ENCODE data around the gene BAX.
"Not testable (repeated sequence)": the region's sequence is repeated elsewhere in the genome, so short reads cannot be mapped to it uniquely, and the experiment has no call there.

Gene BAX

DNA sequence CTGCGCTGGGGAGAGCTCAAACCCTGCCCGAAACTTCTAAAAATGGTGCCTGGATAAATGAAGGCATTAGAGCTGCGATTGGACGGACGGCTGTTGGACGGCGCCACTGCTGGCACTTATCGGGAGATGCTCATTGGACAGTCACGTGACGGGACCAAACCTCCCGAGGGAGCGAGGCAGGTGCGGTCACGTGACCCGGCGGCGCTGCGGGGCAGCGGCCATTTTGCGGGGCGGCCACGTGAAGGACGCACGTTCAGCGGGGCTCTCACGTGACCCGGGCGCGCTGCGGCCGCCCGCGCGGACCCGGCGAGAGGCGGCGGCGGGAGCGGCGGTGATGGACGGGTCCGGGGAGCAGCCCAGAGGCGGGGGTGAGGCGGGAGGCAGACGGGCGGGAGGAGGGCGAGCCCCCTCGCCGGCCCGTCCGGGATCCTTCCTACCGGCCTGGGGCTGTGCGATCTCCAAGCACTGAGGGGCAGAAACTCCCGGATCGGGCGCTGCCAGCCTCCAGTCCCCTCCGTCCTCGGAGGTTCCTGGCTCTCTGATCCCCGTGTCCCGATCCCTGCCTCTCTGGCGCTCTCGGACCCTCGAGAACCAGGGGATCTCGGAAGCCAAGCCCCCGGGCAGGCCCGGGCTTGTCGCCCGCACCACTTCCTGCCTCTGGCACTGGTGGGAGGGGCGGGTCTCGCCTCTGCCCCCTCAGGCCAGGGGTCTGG, at the start of gene BAX:
TSS of gene BAX (plus strand) at position 281 of the 713 bp plus-strand sequence. CDS start at position 335, 54 bp downstream.
- peak; percentile 94 for DNase-seq (ENCODE audit: low read depth, low spot score)

DNA sequence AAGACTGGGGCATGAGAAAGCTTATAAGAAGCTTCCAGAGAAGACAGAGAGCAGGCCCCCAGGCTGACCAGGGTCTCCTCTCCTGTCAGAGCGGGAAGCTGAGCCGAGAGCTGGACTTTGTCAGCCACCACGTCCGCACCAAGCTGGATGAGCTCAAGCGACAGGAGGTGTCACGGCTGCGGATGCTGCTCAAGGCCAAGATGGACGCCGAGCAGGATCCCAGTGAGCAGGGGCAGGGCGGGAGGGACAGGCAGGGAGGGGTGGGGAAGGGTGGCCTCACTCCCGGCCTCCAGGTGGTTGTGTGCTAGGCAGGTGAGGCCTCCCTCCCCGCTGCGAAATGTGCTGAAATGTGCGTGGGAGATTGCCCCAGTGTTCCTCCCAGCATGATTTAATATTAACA, 49.0 kb upstream of the BAX start:
- no peak for DNase-seq (ENCODE audit: low read depth, low spot score)

DNA sequence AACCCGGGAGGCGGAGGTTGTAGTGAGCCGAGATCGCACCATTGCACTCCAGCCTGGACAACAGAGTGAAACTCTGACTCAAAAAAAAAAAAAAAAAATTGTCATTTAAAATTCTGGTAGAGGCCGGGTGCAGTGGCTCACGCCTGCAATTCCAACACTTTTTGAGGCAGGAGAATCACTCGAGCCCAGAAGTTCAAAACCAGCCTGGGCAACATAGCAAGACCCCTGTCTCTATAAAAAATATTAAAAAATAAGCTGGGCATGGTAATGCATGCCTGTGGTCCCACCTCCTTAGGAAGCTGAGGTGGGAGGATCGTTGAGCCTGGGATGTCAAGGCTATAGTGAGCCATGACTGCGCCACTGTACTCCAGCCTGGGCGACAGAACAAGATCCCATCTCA, 48.4 kb upstream of the BAX start:
- DNase-seq (ENCODE audit: low read depth, low spot score), result no peak

DNA sequence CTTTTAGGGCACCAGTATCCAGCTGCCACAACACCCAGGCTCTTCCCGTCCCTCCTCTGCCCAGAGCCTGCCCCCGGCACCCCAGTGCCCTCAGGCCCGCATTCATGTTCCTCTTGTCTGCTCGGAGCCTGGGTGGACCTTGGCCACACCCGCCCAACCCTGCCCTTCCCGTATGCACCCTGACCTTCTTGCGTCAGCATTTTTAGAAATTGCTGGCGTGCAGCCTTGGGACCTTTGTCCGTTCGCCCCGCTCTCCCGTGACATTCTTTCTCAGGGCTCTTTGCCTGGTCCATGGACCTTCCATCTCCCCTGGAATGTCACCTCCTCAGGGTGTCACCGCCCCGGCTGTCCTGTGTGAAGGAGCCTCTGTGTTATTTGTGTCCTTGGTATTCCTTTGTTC, 47.0 kb upstream of the BAX start:
- DNase-seq (ENCODE audit: low read depth, low spot score), result no peak

DNA sequence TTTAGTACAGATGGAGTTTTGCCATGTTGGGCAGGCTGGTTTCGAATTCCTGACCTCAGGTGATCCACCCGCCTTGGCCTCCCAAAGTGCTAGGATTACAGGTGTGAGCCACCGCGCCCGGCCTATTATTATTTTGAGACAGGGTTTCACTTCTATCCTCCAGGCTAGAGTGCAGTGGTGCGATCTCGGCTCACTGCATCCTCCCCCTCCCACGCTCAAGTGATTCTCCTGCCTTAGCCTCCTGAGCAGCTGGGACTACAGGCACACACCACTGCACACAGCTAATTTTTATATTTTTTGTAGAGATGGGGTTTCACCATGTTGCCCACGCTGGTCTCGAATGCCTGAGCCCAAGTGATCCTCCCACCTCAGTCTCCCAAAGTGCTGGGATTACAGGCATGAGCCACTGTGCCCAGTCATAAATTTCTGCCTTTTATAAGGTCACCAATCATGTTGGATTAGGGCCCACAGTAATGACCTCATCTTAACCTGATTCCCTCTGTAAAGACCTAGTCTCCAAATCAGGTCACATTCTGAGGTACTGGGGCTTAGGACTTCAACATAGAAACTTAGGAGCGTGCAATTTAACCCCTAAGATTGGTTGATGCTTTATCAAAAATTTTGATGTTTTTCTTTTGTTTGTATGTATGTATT, 45.1 kb upstream of the BAX start:
- DNase-seq (ENCODE audit: low read depth, low spot score), result not testable (repeated sequence)

DNA sequence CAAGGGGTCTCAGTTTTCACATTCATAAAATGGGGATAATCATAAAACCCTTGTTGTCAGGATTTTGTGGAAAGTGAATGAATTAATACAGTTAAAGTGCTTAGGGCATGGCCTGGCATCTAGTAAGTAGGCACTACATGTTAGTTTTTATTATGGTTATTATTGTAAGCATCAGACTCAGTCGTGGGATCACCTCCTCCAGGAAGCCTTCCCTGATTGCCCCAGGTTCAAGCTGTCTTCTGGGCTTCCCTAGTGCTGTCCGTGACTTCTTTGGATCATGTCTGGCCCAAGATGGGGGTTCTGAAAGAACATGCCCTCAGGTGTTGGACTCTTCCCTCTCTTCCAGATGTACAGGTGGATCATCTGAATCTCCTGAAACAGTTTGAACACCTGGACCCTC, 43.9 kb upstream of the BAX start:
- DNase-seq (ENCODE audit: low read depth, low spot score), result no peak

DNA sequence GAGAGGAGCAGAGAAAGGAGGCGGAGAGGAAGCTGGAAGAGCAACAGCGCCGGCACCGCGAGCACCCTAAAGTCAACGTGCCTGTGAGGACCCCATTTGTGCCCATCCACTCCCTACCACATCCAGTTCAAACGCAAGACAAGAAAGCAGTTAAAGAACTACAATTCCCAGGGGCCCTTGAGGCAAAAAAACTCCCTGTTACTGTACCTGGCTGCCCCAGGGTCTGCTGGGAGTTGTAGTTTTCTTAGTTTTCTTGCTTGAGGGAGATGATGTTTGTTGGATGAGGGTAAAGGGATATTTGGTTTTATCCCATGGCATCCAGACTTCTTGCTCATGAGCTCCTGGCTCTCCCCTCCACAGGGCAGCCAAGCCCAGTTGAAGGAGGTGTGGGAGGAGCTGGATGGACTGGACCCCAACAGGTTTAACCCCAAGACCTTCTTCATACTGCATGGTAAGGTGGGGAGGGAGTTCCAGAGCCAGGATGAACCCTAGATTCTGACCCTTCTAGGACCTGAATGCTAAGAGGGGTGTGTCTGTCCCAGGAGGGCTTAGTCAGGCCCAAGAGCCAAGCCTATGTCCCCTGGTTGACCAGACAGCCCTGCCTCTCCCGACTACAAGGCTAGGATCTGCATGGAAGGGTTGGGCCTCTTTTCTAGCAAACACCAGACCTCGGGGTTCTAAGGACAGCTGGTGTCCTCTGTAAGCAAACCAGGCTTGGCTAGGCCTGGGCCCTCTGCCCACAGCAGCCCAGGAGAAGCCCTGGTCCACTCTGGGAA, 41.4 kb upstream of the BAX start:
- no peak for DNase-seq (ENCODE audit: low read depth, low spot score)

DNA sequence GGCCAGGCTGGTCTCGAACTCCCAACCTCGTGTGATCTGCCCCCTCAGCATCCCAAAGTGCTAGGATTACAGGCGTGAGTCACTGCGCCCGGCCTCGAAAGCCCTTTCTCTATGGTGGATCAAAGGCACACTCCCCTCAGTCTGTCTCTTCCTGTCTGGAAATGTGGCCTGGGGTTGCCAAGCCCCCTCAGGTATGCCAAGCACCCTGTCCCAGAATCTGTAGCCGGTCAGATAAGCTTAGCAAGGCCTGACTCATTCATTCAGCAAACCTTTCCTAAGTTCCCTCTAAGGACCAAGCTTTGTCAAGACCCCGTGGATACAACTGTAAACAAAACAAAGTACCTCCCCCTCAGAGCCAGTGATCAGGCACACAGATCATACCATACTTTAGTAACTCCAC, 40.5 kb upstream of the BAX start:
- no peak for DNase-seq (ENCODE audit: low read depth, low spot score)

DNA sequence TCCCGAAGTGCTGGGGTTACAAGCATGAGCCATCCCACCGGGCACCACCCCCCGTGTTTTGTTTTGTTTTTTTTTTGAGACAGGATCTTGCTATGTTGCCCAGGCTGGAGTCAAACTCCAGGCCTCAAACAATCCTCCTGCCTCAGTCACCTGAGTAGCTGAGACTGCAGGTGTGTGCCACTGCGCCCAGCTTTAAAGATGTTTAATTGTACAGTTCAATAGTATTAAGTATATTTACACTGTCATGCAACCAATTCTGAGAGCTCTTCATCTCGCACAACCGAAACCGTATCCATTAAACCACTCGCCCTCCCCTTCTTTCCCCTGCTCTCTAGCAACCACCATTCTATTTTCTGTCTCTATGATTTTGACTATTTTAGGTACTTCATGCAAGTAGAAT, 38.9 kb upstream of the BAX start:
- no peak for DNase-seq (ENCODE audit: low read depth, low spot score)

DNA sequence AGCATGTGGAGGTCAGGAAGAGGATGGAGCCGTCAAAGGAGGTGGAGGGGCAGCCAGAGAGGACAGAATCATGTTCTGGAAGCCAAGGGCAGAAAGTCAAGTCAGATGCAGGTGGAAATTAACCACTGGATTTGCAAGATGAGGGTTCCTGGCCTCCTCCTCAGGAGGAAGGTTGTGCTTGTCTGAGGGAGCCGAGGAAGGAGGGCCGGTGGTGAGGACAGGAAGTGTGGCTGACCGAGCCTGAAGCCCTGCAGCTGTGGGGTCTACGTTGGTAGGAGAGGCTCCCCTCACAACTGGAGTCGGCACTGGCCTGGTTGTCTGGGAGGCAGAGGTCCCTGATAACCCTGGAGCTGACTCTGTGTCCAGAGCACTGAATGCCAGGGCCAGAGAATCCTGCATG, 36.6 kb upstream of the BAX start:
- no peak for DNase-seq (ENCODE audit: low read depth, low spot score)

DNA sequence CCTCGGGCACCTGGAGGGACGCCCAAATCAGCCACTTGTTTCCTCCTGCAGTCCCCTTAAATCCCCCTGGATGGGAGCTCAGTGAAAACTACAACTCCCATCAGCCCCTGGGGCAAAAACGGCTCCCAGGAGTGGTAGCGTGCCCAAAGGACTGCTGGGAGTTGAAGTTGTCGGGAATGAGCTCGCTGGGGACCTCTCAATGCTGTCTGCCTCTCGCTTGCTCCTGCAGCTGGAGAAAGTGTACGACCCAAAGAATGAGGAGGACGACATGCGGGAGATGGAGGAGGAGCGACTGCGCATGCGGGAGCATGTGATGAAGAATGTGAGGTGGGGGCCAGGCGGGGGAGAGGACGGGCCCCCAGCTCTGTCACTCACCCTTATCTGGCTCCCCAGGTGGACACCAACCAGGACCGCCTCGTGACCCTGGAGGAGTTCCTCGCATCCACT, 35.9 kb upstream of the BAX start:
- DNase-seq (ENCODE audit: low read depth, low spot score), result no peak

DNA sequence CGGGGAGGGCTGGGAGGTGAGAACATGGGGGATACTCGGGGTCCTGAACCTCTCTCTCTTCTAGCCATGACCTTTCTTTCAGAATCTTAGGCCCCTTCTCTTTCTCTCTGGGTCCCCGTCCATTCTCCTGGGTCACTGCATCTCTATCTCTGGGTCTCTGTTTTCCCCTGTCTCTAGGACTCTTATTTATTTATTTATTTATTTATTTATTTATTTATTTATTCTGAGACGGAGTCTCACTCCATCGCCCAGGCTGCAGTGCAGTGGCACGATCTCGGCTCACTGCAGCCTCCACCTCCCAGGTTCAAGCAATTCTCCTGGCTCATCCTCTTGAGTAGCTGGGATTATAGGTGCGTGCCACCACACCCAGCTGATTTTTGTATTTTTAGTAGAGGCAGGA, 35.4 kb upstream of the BAX start:
- DNase-seq (ENCODE audit: low read depth, low spot score), result not testable (repeated sequence)

DNA sequence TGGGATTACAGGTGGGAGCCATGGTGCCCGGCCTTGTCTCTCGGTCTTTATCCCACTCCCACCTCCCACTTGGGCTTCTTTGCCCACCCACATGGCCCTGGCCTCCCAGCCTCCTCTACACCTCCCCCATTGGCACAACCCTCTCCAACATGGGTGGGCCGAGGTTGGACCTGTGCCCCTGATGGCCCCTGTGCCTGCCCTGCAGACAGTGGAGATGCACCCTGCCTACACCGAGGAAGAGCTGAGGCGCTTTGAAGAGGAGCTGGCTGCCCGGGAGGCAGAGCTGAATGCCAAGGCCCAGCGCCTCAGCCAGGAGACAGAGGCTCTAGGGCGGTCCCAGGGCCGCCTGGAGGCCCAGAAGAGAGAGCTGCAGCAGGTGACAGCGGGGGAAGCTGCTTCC, 33.7 kb upstream of the BAX start:
- DNase-seq (ENCODE audit: low read depth, low spot score), result no peak

DNA sequence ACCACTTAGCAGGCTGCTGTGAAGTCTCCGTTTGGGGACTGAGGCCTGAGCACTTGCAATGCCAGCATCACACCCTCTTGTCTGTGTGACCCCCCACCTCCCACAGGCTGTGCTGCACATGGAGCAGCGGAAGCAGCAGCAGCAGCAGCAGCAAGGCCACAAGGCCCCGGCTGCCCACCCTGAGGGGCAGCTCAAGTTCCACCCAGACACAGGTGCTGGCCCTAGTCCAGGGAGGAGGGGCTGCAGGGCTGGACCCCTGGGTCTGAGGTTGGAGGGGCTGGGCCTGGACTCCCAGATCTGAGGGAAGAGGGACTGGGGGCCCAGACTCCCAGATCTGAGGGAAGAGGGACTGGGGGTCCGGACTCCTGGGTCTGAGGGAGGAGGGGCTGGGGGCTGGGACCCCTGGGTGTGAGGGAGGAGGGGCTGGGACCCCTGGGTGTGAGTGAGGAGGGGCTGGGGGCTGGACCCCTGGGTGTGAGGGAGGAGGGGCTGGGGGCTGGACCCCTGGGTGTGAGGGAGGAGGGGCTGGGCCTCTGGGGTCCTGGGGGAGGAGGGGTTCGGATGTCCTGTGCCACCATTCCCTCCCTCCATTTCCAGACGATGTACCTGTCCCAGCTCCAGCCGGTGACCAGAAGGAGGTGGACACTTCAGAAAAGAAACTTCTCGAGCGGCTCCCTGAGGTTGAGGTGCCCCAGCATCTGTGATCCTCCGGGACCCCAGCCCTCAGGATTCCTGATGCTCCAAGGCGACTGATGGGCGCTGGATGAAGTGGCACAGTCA, 32.8 kb upstream of the BAX start:
- no peak for DNase-seq (ENCODE audit: low read depth, low spot score)

DNA sequence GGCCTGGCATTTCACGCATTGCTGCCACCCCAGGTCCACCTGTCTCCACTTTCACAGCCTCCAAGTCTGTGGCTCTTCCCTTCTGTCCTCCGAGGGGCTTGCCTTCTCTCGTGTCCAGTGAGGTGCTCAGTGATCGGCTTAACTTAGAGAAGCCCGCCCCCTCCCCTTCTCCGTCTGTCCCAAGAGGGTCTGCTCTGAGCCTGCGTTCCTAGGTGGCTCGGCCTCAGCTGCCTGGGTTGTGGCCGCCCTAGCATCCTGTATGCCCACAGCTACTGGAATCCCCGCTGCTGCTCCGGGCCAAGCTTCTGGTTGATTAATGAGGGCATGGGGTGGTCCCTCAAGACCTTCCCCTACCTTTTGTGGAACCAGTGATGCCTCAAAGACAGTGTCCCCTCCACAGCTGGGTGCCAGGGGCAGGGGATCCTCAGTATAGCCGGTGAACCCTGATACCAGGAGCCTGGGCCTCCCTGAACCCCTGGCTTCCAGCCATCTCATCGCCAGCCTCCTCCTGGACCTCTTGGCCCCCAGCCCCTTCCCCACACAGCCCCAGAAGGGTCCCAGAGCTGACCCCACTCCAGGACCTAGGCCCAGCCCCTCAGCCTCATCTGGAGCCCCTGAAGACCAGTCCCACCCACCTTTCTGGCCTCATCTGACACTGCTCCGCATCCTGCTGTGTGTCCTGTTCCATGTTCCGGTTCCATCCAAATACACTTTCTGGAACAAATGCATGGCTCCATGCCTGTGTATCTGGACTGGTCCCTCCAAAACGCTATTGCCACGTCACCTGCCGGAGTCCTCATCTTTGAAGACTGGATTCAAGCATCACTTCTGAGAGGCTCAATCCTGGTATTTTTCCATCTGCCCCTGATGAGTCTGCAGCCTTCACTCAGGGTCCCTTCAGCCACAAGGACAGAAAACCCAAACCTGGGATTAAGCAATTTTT, 31.9 kb upstream of the BAX start:
- DNase-seq (ENCODE audit: low read depth, low spot score), result no peak

DNA sequence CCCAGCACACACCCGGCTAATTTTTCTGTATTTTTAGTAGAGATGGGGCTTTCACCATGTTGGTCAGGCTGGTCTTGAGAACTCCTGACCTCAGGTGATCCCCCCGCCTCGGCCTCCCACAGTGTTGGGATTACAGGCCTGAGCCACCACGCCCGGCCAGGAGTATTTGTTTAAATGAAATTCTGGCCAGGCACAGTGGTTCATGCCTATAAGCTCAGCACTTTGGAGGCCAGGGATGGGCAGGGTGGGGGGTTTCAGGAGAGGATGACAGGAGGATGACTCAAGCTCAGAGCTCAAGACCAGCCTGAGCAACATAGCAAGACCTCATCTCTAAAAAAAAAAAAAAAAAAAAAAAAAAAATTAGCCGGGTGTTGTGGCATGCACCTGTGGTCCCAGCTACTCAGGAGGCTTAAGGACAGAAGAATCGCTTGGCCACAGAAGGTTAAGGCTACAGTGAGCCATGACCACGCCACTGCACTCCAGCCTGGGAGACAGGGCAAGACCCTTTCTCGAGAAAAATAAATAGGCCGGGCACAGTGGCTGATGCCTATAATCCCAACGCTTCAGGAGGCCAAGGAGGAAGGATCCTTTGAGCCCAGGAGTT, 29.3 kb upstream of the BAX start:
- DNase-seq (ENCODE audit: low read depth, low spot score), result no peak

DNA sequence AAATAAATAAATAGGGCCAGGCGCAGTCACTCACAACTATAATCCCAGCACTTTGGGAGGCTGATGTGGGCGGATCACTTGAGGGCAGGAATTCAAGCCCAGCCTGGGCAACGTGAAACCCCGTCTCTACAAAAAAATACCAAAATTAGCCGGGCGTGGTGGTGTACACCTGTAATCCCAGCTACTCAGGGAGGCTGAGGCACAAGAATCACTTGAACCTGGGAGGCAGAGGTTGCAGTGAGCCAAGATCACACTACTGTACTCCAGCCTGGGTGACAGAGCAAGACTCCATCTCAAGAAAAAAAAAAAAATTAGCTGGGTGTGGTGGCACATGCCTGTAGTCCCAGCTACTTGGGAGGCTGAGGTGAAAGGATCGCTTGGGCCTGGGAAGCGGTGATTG, 28.8 kb upstream of the BAX start:
- DNase-seq (ENCODE audit: low read depth, low spot score), result not testable (repeated sequence)

DNA sequence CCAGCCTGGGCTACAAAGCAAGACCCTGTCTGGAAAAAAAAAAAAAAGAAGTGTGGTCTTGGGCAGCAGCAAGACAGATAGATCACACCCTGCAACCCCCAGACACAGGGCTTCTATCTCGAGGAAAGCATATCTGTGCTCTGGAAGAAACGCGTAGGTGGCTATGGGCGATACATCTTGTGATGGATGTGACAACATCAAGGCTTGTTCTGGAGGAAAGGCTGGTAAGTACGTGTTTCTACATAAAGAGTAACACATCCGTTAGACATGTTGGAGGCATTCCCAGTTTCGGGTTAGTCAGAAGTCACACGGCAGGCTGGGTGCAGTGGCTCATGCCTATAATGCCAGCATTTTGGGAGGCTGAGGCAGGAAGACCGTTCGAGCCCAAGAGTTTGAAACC, 27.8 kb upstream of the BAX start:
- no peak for DNase-seq (ENCODE audit: low read depth, low spot score)

DNA sequence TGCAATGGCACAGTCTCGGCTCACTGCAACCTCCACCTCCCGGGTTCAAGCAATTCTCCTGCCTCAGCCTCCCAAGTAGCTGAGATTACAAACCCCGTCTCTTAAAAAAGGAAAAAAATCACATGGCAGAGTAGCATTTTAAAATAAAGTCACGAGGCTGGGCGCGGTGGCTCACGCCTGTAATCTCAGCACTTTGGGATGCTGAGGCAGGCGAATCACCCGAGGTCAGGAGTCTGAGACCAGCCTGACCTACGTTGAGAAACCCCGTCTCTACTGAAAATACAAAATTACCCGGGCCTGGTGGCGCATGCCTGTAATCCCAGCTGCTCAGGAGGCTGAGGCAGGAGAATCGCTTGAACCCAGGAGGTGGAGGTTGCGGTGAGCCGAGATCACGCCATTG, 27.0 kb upstream of the BAX start:
- not testable (repeated sequence) for DNase-seq (ENCODE audit: low read depth, low spot score)
